ENCODE results near the gene CDKAL1. TPM values are rescaled to one million over a fixed set of nuclear protein-coding genes. Genes with fewer than 3 reads are reported as not detected.

CDKAL1 gene
- total and polyA plus RNA-seq, 2 of the 8 experiments (the other 6 are each of a cell fraction or from before 2014, with no cell fraction given): 8.4 to 24.6 TPM

- H3K27ac ChIP-seq (ENCODE audit: low read depth, low read length): no peak overlapping the region
- H3K9me3 ChIP-seq (ENCODE audit: insufficient read depth in 2 of 2, low read depth in 1 of 2, low read length in 1 of 2): no peaks in the 10 kb centered on the region
- FAIRE-seq (no peak), DNase-seq (ENCODE audit: low read depth in 1 of 2, low spot score in 2 of 2) (no peak)
- 0 out of 4 replicates have a peak, but pooled peaks cover 0 to 5% of the 10 kb centered on the region in 2 experiments for H3K79me2 ChIP-seq (ENCODE audit: control insufficient read depth in 1 of 2, insufficient read depth in 2 of 2, low read length in 2 of 2)
- no peaks in the 10 kb centered on the region for H3K23me2 ChIP-seq (ENCODE audit: low read depth, low read length)
- no peak overlapping the region for H2BK120ac ChIP-seq (replicated peaks; ENCODE audit: low read depth, low read length)
- H4K5ac ChIP-seq (ENCODE audit: insufficient read length, low read depth, low read length): no peak overlapping the region
- CTCF ChIA-PET (ENCODE audit: partially characterized antibody): no interaction called here
- H3K27me3 ChIP-seq (replicated peaks in 1 of 4; ENCODE audit: control insufficient read depth in 3 of 4, extremely low read depth in 1 of 4, insufficient read depth in 3 of 4, low read length in 3 of 4): no peaks in the 10 kb centered on the region
- H3K4me3 ChIP-seq (ENCODE audit: extremely low read depth in 1 of 4, insufficient read depth in 2 of 4, low read depth in 3 of 4, low read length in 4 of 4): no peak overlapping the region
- H3K56ac ChIP-seq (replicated peaks; ENCODE audit: insufficient read length, low read depth, low read length): no peak overlapping the region
- H3K23ac ChIP-seq (ENCODE audit: insufficient read length): no peak overlapping the region
- H3K36me3 ChIP-seq (ENCODE audit: control insufficient read depth in 2 of 4, insufficient read depth in 4 of 4, low read length in 3 of 4): no peaks in the 10 kb centered on the region
- no peak overlapping the region for H2BK20ac ChIP-seq (ENCODE audit: low read length)
- H2BK15ac ChIP-seq (ENCODE audit: low read length): no peak overlapping the region
- no peak overlapping the region for H2AK5ac ChIP-seq (ENCODE audit: low read depth, low read length)
- H3K4me1 ChIP-seq (replicated peaks in 1 of 4; ENCODE audit: control insufficient read depth in 3 of 4, insufficient read depth in 4 of 4, low read length in 3 of 4): peaks cover 0 to 2% (median 0%) of the 10 kb centered on the region in 4 experiments; a peak in 1 of 7 replicates
- WGBS, 2 experiments (ENCODE audit: extremely low coverage in 1 of 2, insufficient coverage in 1 of 2, insufficient read length in 1 of 2, insufficient replicate concordance in 2 of 2, low coverage in 1 of 2, low lambda C conversion rate in 2 of 2, missing lambda C conversion rate in 1 of 2): 92% methylated on average over 2 of the region's 2 CpGs; no CpG with 5 or more reads in 1 of the 2 experiments
- H4K20me1 ChIP-seq (replicated peaks in 1 of 2; ENCODE audit: control insufficient read depth in 1 of 2, insufficient read depth in 2 of 2, low read length in 2 of 2): no peaks in the 10 kb centered on the region
- no peaks in the 10 kb centered on the region for H3K79me1 ChIP-seq (ENCODE audit: low read depth, low read length)
- no peak overlapping the region for H4K8ac ChIP-seq (ENCODE audit: extremely low read depth, insufficient read depth, low read length)
- no peak overlapping the region for H4K91ac ChIP-seq (replicated peaks; ENCODE audit: insufficient read length, low read length)
- no peak overlapping the region for H2BK12ac ChIP-seq (ENCODE audit: low read depth, low read length)
- H2BK5ac ChIP-seq (ENCODE audit: low read depth, low read length): no peak overlapping the region
- POLR2A ChIA-PET (ENCODE audit: partially characterized antibody): interaction anchor here (0.9 to 1.0 kb wide), 2 partner anchors 12 to 19 kb away, joined by 3 to 4 read pairs; no protein-coding TSS in a partner anchor
- no peak overlapping the region for H3K4ac ChIP-seq (replicated peaks; ENCODE audit: insufficient read length, low read depth, low read length)
- H3K14ac ChIP-seq (ENCODE audit: insufficient read length): no peak overlapping the region
- H3K9ac ChIP-seq (replicated peaks in 1 of 4; ENCODE audit: extremely low read depth in 1 of 4, low read depth in 3 of 4, low read length in 3 of 4): no peak overlapping the region
- no peak overlapping the region for H3K4me2 ChIP-seq (ENCODE audit: insufficient read depth in 1 of 2, low read depth in 2 of 2, low read length in 2 of 2)
- H2AFZ ChIP-seq (ENCODE audit: low read length): no peak overlapping the region
- H3K18ac ChIP-seq (ENCODE audit: extremely low read depth, low read length): no peak overlapping the region
- TF ChIP-seq ZNF274 (IDR thresholded peaks at IDR 0.05; ENCODE audit: borderline replicate concordance, extremely low read depth, low read length) (no peak), CHD2 (IDR thresholded peaks at IDR 0.05; ENCODE audit: low read length) (no peak), SP1 (IDR thresholded peaks at IDR 0.05; ENCODE audit: low read depth, low read length) (no peak), RFX5 (IDR thresholded peaks at IDR 0.05; ENCODE audit: borderline replicate concordance, low read depth, low read length) (no peak), GTF2F1 (IDR thresholded peaks at IDR 0.05; ENCODE audit: borderline replicate concordance, low read depth, low read length) (no peak), CBX8 (IDR thresholded peaks at IDR 0.05; ENCODE audit: borderline replicate concordance, low read depth, low read length) (no peak), GABPA (IDR thresholded peaks at IDR 0.05; ENCODE audit: borderline replicate concordance, insufficient read depth, low read length) (no peak), KDM5A (IDR thresholded peaks at IDR 0.05; ENCODE audit: low read length) (no peak)
These were observed 176.1 kb downstream of the CDKAL1 start for GRCh38 chr6:20710341-20710740.

Measured in H1 (cell line).